ENCODE data around the gene GPRC5A. TPM values are rescaled to one million over a fixed set of nuclear protein-coding genes. Genes with fewer than 3 reads are reported as not detected.

Gene GPRC5A
- total RNA-seq, 1 donor from 2014 or later: 27.3 TPM

DNA sequence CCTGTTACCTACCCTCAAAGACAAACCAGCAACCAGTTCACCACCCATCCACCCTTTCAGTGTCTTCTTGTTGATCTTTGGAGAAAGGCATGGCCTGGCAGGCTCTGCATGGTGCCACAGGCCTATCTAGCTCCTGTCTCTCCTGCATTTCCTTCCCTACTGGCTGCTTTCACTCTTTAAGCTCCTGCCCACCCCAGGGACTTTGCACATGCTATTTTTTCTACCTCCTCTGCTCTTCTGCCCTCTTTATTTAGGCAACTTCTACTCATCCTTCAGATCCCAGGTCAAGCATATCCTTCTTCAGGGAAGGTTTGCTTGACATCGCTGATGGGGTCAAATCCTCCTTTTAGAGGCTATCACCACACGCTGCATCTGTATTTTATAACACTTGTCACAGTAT lies 27.1 kb upstream of the GPRC5A start:
- H3K27ac Mint-ChIP-seq (ENCODE audit: unreplicated experiment): no peak overlapping the region
- no peaks in the 10 kb centered on the region for H3K27me3 Mint-ChIP-seq (ENCODE audit: unreplicated experiment)
- no peak overlapping the region for H3K4me3 Mint-ChIP-seq (ENCODE audit: unreplicated experiment)
- no peak for DNase-seq (ENCODE audit: extremely low spot score, unreplicated experiment)
- H3K9me3 Mint-ChIP-seq (ENCODE audit: unreplicated experiment): no peaks in the 10 kb centered on the region
- TF ChIP-seq CTCF (IDR thresholded peaks at IDR 0.05): no peak
- H3K4me1 Mint-ChIP-seq (ENCODE audit: unreplicated experiment): peaks cover 2% of the 10 kb centered on the region
- peaks cover 5% of the 10 kb centered on the region for H3K36me3 Mint-ChIP-seq (ENCODE audit: unreplicated experiment)

GRCh38 chr12:12868477-12869235 lies 22.7 kb upstream of the GPRC5A start:
- no peak for DNase-seq (ENCODE audit: extremely low spot score, unreplicated experiment)
- Mint-ChIP-seq H3K9me3 (ENCODE audit: unreplicated experiment) (peaks cover 5% of the 10 kb centered on the region), H3K4me3 (ENCODE audit: unreplicated experiment) (no peak overlapping the region), H3K27me3 (ENCODE audit: unreplicated experiment) (no peaks in the 10 kb centered on the region), H3K36me3 (ENCODE audit: unreplicated experiment) (peaks cover 7% of the 10 kb centered on the region), H3K27ac (ENCODE audit: unreplicated experiment) (no peak overlapping the region), H3K4me1 (ENCODE audit: unreplicated experiment) (peaks cover 32% of the 10 kb centered on the region)
- TF ChIP-seq CTCF (IDR thresholded peaks at IDR 0.05): no peak

- Mint-ChIP-seq H3K27ac (ENCODE audit: unreplicated experiment) (peak overlapping the region; percentile 86), H3K36me3 (ENCODE audit: unreplicated experiment) (peaks cover 3% of the 10 kb centered on the region), H3K27me3 (ENCODE audit: unreplicated experiment) (no peaks in the 10 kb centered on the region), H3K4me3 (ENCODE audit: unreplicated experiment) (no peak overlapping the region), H3K4me1 (ENCODE audit: unreplicated experiment) (peaks cover 48% of the 10 kb centered on the region), H3K9me3 (ENCODE audit: unreplicated experiment) (peaks cover 5% of the 10 kb centered on the region)
- TF ChIP-seq CTCF (IDR thresholded peaks at IDR 0.05): no peak
- DNase-seq (ENCODE audit: extremely low spot score, unreplicated experiment): no peak
Measured at GRCh38 chr12:12870465-12870864, 20.9 kb upstream of the GPRC5A start.

- TF ChIP-seq CTCF (IDR thresholded peaks at IDR 0.05): no peak
- peaks cover 5% of the 10 kb centered on the region for H3K9me3 Mint-ChIP-seq (ENCODE audit: unreplicated experiment)
- no peak for DNase-seq (ENCODE audit: extremely low spot score, unreplicated experiment)
- H3K4me1 Mint-ChIP-seq (ENCODE audit: unreplicated experiment): peaks cover 56% of the 10 kb centered on the region
- H3K27ac Mint-ChIP-seq (ENCODE audit: unreplicated experiment): peak overlapping the region; percentile 87
- peak overlapping the region; percentile 52 for H3K4me3 Mint-ChIP-seq (ENCODE audit: unreplicated experiment)
- no peaks in the 10 kb centered on the region for H3K27me3 Mint-ChIP-seq (ENCODE audit: unreplicated experiment)
- peaks cover 7% of the 10 kb centered on the region for H3K36me3 Mint-ChIP-seq (ENCODE audit: unreplicated experiment)
Measured at GRCh38 chr12:12871587-12872138, 19.7 kb upstream of the GPRC5A start.

DNA sequence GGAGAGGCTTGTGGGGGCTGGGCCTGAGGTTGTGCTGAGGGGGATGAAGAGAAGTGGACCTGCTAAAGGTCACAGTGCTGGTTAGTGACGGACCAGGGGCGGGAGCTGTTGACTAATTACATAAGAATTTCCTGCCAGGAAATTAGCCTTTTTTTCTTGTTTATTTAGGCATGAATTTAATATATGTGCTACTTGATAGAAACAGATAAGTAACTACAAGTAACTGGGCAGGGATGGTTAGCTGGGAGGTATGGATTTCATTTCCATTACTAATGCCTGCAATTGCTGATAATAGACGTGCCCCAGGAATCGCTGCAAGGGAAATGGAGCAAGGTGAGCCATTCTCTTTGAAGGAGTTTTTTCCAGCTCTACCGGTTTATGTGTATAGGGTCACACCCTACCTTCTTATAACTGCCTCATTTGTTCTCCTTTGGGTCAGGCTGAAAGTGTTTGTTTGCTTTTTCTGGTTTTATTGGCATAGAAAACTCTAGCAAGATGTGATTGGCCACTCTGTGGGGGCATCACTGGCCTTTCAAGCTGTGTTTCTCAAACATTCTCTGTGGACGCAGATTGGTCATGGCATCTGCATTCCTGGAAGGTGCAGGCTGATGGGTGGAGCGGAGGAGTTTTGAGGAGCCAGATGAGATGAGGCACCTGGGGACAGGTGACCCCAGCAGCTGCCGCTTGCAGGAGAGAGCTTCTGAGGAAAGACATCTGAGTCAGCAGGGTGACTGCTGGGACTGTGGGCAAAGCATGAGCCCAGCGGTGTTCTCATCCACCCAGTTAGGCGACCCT lies 19.0 kb upstream of the GPRC5A start:
- no peak for DNase-seq (ENCODE audit: extremely low spot score, unreplicated experiment)
- peaks cover 62% of the 10 kb centered on the region for H3K4me1 Mint-ChIP-seq (ENCODE audit: unreplicated experiment)
- peak overlapping the region; percentile 52 for H3K4me3 Mint-ChIP-seq (ENCODE audit: unreplicated experiment)
- H3K36me3 Mint-ChIP-seq (ENCODE audit: unreplicated experiment): peaks cover 7% of the 10 kb centered on the region
- H3K27ac Mint-ChIP-seq (ENCODE audit: unreplicated experiment): peak overlapping the region; percentile 87
- H3K27me3 Mint-ChIP-seq (ENCODE audit: unreplicated experiment): no peaks in the 10 kb centered on the region
- no peak for TF ChIP-seq CTCF (IDR thresholded peaks at IDR 0.05)
- peaks cover 5% of the 10 kb centered on the region for H3K9me3 Mint-ChIP-seq (ENCODE audit: unreplicated experiment)

Measured in osteocyte (in vitro differentiated cells).